DND-41 (cell line): Measurements from ENCODE around the gene STK11IP.

Experiments used
- EZH2 ChIP-seq: IDR thresholded peaks from 3 replicates; pipeline ENCODE4 v1.6.1; 2012; ENCODE audit warnings: borderline replicate concordance, low read depth, mild to moderate bottlenecking, moderate library complexity, low read length, inconsistent platforms; ENCODE audit not compliant: severe bottlenecking
- TF ChIP-seq, protein P1 (sequence below): IDR thresholded peaks from 2 replicates; pipeline ENCODE4 v1.5.1; 2012; ENCODE audit warnings: borderline replicate concordance, low read length, moderate library complexity, mild to moderate bottlenecking; ENCODE audit not compliant: poor library complexity, severe bottlenecking; ENCODE audit errors: extremely low read depth

GRCh38 chr2:219603771-219604170 lies 6.1 kb downstream of the STK11IP start:
- TF ChIP-seq, protein P1, sequence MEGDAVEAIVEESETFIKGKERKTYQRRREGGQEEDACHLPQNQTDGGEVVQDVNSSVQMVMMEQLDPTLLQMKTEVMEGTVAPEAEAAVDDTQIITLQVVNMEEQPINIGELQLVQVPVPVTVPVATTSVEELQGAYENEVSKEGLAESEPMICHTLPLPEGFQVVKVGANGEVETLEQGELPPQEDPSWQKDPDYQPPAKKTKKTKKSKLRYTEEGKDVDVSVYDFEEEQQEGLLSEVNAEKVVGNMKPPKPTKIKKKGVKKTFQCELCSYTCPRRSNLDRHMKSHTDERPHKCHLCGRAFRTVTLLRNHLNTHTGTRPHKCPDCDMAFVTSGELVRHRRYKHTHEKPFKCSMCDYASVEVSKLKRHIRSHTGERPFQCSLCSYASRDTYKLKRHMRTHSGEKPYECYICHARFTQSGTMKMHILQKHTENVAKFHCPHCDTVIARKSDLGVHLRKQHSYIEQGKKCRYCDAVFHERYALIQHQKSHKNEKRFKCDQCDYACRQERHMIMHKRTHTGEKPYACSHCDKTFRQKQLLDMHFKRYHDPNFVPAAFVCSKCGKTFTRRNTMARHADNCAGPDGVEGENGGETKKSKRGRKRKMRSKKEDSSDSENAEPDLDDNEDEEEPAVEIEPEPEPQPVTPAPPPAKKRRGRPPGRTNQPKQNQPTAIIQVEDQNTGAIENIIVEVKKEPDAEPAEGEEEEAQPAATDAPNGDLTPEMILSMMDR = no peak
- TF ChIP-seq EZH2 = no peak
